ENCODE results near the gene LYRM1.

- no peak for TF ChIP-seq EZH2 (IDR thresholded peaks at IDR 0.05)
- TF ChIP-seq POLR2AphosphoS5 (IDR thresholded peaks at IDR 0.05; ENCODE audit: borderline replicate concordance, low read depth, low read length): no peak
- no peak for TF ChIP-seq FOXP2 (optimal IDR thresholded peaks at IDR 0.05; ENCODE audit: control extremely low read depth, extremely low read length, insufficient read depth)
These were observed 883 bp upstream of the LYRM1 start for GRCh38 chr16:20899477-20900298.
